ENCODE results near the gene SUN1. TPM values are rescaled to one million over a fixed set of nuclear protein-coding genes. Genes with fewer than 3 reads are reported as not detected.

Gene SUN1
- total and polyA plus RNA-seq, 7 donors = 23.4 to 130 (median 108) TPM

DNA sequence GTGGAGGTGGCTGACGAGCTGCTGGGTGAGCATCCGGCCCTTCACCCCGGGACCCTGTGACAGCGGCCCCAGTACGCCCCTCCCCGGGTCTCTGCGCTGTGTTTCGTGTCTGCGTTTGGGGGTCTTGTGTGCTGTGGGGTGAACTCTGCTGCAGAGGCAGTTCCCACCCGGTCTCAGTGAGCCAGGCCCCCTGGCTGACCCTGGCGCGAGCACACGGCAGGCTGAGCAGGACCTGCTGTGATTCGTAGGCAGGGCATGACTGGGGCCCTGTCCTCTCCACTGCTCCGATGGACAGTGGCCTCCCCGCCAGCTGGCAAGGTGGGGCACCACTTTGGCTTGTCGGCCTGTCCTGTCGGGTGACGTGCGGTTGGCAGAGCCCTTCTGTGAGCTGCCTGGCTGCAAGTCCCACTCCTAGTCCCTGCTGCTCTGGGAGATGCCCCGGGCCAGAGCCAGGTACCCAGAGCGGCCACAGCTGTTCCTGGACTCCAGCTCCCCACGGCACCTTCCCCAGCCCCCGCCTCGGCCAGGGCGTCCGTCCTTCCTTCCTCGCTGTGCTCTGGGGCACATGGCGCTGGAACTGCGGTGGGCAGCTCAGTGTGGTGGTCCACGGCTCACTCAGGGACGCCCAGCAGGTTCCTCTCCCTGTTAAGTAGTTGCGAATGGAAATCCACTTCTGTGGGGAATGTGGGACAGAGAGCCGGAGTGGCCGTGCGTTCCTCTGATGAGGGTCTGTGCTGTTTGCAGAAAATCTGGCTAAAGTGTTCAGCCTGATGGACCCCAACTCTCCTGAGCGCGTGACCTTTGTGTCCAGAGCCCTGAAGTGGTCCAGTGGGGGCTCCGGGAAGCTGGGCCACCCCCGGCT, 54.6 kb downstream of the SUN1 start:
- intact Hi-C loops (cut with DNase I) = no loop called here
- peak; percentile 53 for DNase-seq
- TF ChIP-seq POLR2A (IDR thresholded peaks at IDR 0.05) (no peak), EP300 (IDR thresholded peaks at IDR 0.05) (no peak), POLR2AphosphoS5 (IDR thresholded peaks at IDR 0.05) (no peak), CTCF (IDR thresholded peaks at IDR 0.05) (no peak)
- Histone ChIP-seq H3K36me3 (peaks cover 37 to 52% (median 42%) of the 10 kb centered on the region in 4 donors), H3K4me1 (peaks cover 0 to 32% (median 25%) of the 10 kb centered on the region in 4 donors), H3K27me3 (no peaks in the 10 kb centered on the region), H3K4me3 (no peak overlapping the region), H3K27ac (no peak overlapping the region), H3K9me3 (no peaks in the 10 kb centered on the region)
- WGBS, 2 donors = 94 to 96% methylated on average over 40 of the region's 40 CpGs

- intact Hi-C loops (cut with DNase I) = no loop called here
- no peak overlapping the region for H3K27ac ChIP-seq
- 91 to 97% methylated on average over 18 of the region's 18 CpGs for WGBS, 2 donors
- no peaks in the 10 kb centered on the region for H3K9me3 ChIP-seq
- peaks cover 43 to 58% (median 47%) of the 10 kb centered on the region in 4 donors for H3K36me3 ChIP-seq
- no peaks in the 10 kb centered on the region for H3K27me3 ChIP-seq
- peak; percentile 49 for DNase-seq
- TF ChIP-seq EP300 (IDR thresholded peaks at IDR 0.05) (no peak), CTCF (IDR thresholded peaks at IDR 0.05) (no peak), POLR2A (IDR thresholded peaks at IDR 0.05) (no peak), POLR2AphosphoS5 (IDR thresholded peaks at IDR 0.05) (no peak)
- H3K4me1 ChIP-seq = peaks cover 0 to 28% (median 25%) of the 10 kb centered on the region in 4 donors
- no peak overlapping the region for H3K4me3 ChIP-seq
Observed at GRCh38 chr7:887488-887820, 55.2 kb downstream of the SUN1 start.

GRCh38 chr7:888081-889024, 56.1 kb downstream of the SUN1 start:
- TF ChIP-seq POLR2A (IDR thresholded peaks at IDR 0.05) (no peak), CTCF (IDR thresholded peaks at IDR 0.05) (no peak), POLR2AphosphoS5 (IDR thresholded peaks at IDR 0.05) (no peak), EP300 (IDR thresholded peaks at IDR 0.05) (no peak)

DNA sequence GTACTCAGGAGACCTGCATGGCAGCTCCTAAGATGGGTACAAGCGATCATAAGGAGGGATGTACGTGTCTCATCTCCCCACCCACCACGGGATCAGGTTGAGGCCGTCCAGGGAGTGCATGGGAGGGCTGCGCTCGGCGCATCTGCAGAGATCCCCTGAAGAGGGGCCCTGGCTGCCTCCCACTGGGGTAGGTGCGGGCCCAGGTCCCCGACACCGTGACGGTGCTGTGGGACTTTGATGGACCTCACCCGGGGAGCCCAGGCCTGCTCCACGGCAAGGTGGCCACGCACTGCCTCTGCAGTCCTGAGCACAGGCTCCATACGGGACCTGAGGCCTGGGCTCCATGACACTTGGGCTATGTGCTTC, 56.7 kb downstream of the SUN1 start:
- peaks cover 48 to 73% (median 54%) of the 10 kb centered on the region in 4 donors for H3K36me3 ChIP-seq
- no peaks in the 10 kb centered on the region for H3K9me3 ChIP-seq
- H3K4me1 ChIP-seq = peaks cover 0 to 13% (median 10%) of the 10 kb centered on the region in 4 donors
- intact Hi-C loops (cut with DNase I) = no loop called here
- no peak overlapping the region for H3K4me3 ChIP-seq
- no peaks in the 10 kb centered on the region for H3K27me3 ChIP-seq
- peak; percentile 48 for DNase-seq
- H3K27ac ChIP-seq = no peak overlapping the region
- TF ChIP-seq CTCF (IDR thresholded peaks at IDR 0.05) (no peak), POLR2A (IDR thresholded peaks at IDR 0.05) (no peak), EP300 (IDR thresholded peaks at IDR 0.05) (no peak), POLR2AphosphoS5 (IDR thresholded peaks at IDR 0.05) (no peak)
- 89 to 97% methylated on average over 15 of the region's 15 CpGs for WGBS, 2 donors

More at GRCh38 chr7:888081-889024, 56.1 kb downstream of the SUN1 start:
- Histone ChIP-seq H3K9me3 (no peaks in the 10 kb centered on the region), H3K4me1 (peaks cover 0 to 19% (median 16%) of the 10 kb centered on the region in 4 donors), H3K4me3 (no peak overlapping the region), H3K27ac (no peak overlapping the region), H3K36me3 (peaks cover 48 to 66% (median 50%) of the 10 kb centered on the region in 4 donors), H3K27me3 (no peaks in the 10 kb centered on the region)
- 92 to 95% methylated on average over 43 of the region's 43 CpGs for WGBS, 2 donors
- peak; percentile 60 for DNase-seq
- intact Hi-C loops (cut with DNase I) = no loop called here
